Retina (tissue), 1 donor: ENCODE results near the gene TECR.

Experiments used
- DNase-seq: peaks from one replicate; pipeline ENCODE4 v3.0.0-alpha.2; 2016

Gene TECR

DNA sequence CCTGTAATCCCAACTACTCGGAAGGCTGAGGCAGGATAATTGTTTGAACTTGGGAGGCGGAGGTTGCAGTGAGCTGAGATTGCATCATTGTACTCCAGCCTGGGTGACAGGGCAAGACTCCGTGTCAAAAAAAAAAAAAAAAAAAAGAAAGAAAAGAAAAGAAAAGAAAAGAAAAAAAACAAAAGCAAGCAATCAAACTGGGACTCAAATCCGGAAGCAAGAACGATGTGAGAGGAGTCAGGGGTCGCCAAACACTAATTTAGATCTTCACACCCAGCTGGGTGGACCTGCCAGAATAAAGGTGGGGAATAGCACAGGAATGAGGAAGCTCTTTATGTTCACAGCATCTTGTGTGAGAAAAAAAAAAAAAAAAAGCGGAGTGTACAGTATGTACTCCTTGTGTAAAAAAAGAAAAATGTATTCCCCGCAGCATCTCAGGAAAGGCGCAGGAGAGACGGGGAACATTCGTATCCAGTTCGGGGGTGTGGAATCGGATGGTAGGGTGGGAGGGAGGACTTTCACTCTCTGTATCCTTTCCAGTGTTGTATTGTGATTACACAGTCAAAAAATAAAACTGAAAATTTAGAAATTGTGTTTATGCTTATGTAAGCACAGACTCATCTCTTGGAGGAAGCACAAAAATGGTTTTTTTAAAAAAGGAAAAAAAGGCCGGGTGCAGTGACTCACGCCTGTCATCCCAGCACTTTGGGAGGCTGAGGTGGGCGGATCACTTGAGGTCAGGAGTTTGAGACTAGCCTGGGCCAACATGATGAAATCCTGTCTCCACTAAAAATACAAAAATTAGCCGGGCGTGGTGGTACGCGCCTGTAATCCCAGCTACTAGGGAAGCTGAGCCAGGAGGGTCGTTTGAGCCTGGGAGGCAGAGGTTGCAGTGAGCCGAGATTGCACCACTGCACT is 18.8 kb upstream of the TECR start:
- no peak for DNase-seq

DNA sequence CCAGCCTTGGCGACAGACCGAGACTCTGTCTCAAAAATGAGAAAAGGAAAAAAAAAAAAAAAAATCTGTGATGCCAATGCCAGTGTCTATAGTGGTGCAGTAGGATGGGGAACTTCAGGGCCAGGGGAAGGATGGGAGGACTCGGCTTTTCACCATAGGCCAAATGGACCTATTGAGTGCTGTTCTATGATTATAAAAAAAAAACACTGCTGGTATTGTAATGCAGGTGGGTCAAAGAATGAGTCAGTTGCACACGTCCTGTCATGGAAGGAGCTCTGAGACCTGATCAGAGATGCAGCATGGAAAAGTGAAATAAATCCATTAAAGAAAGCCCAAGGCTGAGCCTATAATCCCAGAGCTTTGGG is 18.2 kb upstream of the TECR start:
- no peak for DNase-seq

DNA sequence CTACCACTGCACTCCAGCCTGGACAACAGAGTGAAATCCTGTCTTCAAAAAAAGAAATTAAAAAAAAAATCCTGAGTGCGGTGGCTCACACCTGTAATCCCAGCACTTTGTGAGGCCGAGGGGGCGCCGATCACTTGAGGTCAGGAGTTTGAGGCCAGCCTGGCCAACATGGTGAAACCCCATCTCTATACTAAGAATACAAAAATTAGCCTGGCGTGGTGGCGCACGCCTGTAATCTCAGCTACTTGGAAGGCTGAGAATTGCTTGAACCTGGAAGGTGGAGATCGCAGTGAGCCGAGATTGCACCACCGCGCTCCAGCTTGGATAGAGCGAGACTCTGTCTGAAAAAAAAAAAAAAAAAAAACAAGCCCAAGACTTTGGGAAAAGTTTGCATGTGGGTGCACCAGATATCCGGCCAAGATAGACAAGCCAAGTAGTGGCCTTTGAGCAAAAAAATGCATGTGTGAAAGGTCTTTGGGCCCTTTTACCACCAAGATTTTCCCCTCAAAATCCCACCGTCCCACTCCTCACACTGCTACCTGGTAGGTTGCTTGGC is 16.9 kb upstream of the TECR start:
- no peak for DNase-seq

DNA sequence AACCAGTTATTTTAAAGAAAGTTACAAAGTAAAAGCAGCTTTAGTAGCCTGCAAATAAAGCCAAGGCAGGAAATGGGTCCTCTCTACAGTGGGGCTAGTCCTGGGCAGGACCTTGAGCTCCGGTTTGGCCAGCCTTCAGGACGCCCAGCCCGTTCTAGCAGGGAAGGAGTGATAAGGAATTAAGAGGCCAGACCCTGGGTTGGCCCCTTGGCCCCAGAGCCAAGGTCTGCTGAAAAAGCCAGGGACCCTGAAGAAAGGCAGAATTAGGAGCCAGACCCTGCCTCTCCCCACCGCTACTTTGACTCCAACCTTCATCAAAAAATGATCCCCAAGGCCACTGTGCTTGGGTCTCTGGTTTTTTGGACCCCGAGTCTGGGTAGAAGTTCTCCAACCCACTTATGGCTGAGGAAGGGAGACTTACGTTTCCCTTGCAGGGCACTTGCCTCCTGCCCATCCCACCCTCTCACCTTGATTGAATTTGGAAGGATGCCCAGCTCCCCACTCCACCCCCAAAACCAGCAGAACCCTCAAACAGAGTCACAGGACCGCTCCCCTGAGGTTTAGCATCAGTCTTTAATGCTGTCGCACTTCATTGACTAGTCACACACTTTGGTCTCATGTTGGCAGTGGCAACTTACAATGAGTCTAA is 15.1 kb upstream of the TECR start:
- DNase-seq: no peak

DNA sequence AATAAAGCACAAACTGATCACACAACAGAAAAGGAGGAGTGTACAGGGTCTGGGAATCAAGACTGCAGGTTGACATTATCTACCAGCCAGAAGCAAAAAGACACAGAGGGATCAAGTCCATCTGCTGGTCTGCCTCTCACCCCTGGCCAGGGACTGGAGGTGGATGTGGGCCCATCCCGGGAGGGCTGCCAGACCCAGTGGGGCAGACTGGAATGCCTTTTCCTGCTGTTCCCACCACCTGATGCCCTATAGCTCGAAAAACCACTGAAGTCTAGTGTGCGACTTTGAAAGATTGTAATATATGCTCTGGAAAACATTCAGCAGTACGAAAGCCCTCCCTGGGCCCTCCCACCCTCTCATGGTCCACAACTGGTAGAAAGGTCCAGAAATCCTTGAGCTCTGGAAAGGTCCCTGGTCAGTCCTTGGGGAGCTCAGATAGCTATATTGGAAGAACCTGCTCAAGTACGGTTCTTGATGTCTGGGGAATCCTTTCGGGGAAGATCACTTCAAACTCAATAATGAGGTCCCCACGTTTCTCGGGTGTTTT is 13.8 kb upstream of the TECR start:
- DNase-seq: no peak

DNA sequence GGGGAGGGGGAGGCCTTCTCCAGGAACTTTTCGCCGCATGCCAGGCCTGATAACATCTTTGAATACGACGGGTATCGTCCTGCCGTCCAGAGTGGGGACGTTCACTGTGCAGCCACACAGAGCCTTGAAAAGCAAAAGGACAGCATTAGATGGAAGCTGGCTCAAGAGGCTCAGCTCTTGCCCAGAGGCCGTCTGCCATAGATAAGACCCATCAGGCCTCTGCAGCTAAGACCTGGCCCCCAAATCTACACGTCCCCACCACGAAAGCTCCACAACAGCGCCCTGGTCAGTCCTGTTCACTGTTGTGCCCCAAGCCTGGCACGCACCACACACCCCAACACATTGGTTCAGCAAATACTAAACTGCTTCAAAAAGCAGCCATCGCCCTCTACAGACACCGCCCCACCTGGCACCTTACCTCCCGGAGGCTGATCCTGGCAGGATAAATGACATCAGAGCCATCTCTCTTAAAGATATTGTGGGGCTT is 13.3 kb upstream of the TECR start:
- DNase-seq: no peak

DNA sequence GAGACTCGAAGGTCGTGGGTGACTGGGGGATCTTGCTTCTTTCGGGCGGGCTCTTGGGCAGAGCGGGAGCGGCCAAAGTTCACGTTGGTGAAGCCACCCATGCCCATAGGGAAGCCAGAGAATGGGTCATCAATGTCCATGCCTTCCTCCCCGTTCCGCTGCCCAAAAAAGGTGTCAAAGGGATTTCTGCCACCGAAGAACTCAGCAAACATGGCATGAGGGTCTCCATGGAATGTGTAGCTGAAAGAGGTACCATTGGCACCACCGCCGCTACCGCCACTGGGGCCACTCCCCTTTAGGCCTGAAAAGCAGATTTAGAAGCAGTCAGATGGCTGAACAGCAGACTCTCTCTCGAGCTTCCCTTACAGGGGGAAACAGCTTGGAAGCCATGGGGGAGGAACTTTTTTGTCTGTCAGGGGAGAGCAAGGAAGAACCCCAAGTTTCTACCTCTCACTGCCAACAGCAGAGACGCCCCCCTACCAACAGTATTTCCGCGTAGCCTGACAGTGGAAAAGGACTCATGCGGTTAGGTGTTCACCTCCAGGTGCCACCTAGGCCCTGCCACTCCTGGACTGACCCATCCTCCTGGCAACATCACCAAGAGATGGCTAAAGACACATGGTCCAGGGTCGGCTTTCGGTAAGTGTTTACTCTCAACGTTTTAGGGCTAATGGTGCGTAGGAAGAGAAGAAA is 12.5 kb upstream of the TECR start:
- no peak for DNase-seq

DNA sequence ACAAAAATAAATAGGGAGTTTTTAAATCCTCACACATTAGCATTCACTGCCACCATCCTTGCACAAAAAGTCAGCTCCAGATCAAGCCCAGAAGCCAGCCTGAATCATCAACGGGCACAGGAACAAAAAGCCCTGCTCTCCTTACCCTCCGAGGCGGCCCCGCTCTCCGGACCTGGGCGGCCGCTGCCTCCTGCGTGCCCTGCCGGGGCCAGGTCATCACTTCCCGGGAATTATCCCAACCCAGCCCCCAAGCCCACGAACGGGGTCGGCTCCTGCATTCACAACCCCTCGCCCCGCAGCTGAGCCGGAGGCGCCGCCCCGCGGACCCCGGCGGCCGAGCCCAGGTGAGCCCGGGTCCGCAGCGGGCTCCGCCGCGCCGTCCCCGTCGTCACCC is 12.0 kb upstream of the TECR start:
- DNase-seq: peak; percentile 23

DNA sequence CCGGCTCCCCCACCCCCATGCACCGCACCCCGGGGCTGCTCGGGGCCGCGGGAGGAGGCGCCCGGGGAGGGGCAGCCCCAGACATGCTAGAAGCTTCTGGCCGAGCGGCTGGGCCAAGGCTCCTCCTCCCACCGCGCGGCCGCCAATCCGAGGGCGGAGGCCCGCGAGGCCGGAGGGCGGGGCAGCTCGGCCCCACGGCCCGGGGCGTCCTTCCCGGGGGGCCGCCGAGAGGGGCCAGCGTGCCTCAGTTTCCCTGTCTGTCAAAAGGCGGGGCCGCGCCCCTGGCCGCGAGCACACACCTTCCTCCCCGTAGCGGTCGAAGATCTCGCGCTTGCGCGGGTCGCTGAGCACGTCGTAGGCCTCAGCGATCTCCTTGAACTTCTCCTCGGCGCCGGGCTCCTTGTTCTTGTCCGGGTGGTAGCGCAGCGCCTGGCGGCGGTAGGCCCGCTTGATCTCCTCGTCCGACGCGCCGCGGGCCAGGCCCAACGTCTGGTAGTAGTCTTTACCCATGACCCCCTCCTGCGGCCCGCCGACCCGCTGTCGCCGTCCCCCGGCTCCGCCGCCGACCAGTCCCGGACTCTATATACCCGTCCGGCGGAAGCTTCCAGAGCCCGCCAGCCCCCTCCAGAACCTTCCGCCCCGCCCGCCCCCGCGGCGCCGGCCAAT is 11.4 kb upstream of the TECR start, which contains the start of gene DNAJB1:
TSS of gene DNAJB1 (minus strand) at position 558 of the 666 bp plus-strand sequence. CDS start at position 510, 48 bp downstream.
- DNase-seq: peak; percentile 94

DNA sequence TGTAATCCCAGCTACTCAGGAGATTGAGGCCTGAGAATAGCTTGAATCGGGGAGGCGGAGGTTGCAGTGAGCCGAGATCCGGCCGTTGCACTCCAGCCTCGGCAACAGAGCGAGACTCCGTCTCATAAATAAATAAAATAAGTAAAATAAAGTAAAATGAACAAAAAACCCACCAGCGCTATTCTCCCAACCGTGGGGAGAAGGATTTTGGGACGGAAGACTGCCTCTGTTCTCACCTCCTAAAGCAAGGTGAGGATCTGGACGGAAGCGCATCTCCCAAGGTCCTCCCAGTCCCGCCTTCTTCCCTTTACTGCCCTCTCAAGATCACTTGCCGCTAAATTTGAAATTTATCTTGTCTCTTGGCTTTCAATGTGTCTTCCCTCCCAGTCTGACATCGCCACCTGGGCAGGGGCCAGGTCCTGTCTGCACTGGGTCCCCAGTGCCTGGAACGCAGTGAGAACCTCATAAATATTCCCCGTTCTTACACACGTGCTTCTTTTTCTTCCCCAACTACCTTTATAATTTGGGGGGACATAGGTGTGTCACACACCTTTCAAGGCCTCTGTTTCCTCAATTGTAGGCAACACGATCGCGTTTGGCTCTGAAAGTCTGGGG is 10.0 kb upstream of the TECR start:
- DNase-seq: no peak

DNA sequence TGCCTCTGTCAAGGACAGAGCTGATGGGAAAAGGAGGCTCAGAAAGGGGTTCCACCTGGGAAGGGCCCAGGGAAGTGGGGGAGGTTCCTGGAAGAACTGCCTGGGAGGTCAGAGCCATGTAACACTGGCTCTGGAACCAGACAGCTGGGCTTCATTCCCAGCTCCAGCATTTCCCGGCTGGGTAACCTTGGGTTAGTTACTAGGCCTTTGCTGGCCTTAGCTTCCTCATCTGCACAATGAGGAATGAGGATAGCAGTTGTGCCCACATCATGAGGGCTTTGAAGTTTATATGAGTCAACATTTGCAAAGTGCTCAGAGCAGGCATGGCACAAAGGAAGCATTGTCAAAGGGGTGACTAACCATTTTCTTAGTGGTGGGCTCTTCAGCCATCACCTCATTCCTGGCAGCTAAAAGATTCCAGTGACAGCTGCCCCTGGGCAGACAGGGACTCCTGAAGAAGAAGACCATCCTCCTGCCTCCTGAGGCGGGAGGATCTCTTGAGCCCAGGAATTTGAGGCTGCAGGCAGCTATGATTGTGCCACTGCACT is 9.5 kb upstream of the TECR start:
- no peak for DNase-seq

DNA sequence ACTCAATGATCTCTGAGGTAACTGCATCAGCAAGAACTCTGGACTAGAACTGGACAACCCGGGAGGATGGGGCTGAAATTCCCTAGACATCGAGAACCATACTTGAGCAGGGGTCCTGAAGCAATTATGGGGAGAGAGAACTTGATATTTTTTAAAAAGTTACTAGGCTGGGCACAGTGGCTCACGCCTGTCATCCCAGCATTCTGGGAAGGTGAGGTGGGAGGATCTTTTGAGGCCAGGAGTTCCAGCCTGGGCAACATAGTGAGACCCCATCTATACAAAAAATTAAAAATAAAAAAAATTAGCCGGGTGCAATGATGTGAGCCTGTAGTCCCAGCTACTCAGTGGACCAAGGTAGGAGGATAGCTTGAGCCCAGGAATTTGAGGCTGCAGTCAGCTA is 8.9 kb upstream of the TECR start:
- no peak for DNase-seq

DNA sequence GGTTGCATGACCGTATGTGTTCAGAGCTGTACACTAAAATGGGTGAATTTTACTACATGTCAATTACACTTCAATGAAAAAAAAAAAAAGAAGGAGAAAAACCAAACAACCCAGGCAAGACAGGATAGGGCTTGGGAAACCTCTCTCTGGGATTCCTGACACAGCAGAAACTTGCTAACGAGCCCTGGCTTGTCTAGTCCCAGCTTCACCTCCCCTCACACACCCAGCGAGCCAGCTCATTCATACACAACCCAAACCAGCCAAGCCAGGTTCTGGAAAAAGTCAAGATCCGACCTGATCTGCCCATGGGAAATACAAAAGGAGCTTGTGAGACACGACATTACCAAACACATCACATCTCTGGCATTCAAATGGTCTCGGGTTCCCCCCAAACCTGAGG is 3.7 kb upstream of the TECR start:
- no peak for DNase-seq

DNA sequence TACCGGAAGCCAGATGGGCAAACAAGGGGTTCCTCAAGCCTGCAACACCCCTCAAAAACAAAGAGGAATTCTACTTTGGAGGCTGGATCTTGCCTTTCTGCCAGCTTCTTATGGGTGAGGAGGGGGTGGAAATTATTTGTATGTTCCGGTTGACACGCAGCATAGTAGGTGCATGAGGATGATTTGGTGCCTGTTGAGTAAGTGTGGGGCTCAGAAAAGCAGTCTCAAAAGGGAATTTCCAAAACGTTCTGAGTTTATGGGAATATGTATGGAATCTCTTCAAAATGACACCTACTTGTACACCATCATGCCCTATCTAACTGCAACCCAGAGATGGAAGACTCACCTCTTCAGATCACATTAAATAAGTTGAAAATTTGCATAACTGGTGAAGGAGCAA is 3.0 kb upstream of the TECR start:
- DNase-seq: no peak

DNA sequence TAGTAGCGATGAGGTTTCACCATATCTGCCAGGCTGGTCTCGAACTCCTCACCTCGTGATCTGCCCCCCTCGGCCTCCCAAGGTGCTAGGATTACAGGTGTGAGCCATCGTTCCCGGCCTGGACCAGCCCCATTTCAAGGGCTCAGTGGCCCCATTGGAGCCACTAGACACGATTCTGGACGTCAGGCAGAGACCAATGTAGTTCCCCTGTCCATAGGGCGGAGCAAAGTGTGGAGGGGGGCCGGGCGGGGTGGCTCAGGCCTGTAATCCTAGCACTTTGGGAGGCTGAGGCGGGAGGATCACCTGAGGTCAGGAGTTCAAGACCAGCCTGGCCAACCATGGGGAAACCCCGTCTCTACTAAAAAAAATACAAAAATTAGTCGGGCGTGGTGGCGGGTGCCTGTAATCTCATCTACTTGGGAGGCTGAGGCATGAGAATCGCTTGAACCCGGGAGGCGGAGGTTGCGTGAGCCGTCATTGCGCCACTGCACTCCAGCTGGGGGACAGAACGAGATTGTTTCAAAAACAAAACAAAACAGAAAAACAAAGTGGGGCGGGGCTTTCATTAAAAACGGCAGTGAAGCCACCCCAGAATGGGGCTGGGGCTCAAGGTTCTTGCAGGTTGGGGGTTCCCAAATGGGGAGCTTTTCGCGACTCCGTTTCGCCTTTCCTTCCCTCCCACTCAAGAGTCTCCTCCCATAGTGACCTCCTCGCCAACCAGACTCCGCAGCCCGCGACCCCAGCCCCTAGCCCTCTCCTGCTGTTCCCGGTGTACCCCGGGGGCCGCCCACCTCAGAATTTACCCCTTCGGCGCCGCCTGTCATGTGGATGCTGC is 758 bp upstream of the TECR start:
- no peak for DNase-seq

DNA sequence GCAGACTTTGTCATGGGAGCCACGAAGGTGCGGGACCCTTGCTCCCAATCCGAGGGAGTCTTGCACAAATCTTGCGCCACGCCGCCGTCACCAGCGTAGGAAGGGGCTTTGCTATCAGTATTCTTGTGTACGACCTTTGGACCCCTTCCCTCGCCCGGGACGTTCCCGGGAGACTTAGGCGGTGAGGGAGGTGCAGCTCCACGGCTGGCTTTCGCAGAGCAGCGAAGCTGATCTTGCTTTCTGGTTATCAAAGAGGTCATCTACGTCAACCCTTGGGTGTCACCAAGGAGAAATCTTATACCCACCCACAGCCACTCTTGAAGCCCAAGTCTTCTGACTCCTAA is 583 bp downstream of the TECR start:
- DNase-seq: no peak

DNA sequence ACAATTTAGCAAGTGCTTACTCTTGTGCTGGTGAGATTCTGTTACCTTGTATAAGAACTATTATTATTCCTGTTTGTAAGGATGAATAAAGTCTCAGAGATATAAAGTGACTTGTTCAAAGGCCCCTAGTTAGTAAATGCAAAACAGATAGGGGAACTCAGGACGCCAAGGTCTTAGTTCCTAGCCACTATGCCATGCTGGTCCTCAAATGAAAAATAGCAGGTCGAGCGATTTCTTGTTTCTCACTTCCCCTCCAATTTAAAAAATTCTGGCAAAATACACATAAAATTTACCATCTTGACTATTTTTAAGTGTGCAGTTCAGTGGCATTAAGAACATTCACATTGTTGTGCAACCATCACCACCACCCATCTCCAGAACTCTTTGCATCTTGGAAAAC is 1.1 kb downstream of the TECR start:
- DNase-seq: no peak

DNA sequence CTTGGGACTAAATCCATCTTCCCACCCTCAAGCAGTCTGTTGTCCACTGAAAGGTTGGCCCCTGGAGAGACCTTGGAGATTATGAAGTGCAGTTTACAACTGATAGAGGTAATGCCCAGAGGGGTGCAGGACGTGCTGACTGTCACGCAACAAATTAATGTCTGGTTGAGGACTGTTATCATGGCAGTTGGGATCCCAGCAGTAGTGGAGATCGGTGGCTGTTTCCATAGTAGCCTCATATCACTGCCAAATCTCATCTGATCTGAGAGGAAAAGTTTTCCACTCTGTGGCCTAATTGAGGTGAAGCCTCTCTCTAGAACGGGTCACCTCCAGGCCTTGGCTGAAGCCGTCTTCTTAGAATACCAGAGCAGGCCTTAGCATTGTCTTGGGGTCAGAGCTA is 4.1 kb downstream of the TECR start:
- peak; percentile 30 for DNase-seq

DNA sequence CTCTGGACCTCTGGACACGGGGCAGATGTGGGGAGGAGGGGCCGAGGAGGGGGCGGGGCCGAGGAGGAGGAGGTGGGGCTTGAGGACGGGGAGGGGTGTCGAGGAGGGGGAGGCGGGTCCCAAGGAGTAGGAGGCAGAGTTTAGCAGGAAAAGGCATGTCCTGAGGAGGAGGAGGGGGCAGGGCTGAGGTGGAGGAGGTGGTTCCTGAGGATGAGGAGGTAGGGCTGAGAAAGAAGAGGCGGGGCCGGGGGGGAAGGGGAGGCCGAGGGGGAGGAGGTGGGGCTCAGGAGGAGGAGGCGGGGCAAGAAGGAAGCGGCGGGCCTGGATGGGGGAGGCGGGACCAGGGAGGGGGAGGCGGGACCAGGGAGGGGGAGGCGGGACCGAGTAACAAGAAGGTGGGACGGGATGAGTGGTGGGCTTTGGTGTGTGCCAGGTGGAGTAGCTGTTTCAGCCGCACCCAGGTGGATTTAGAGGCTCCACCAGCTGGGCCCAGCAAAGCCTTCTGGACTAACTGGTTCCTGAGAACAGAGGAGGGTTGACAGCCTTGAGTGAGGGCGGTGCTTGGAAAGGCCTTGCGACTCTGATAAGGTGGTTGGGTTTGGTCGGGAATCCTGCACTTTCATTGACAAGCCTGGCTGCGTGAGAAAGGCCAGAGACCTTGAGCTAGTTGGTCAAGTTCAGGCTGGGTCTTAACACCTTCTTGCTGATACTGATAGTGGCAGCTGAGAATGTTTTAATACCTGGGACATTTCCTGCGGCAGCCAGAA is 7.7 kb downstream of the TECR start:
- no peak for DNase-seq
